ENCODE measurements around the gene ZDHHC20.

Gene ZDHHC20

GRCh38 chr13:21324803-21325202 lies 134.3 kb downstream of the ZDHHC20 start:
- DNase-seq = no peak
- TF ChIP-seq CTCF (IDR thresholded peaks at IDR 0.05; ENCODE audit: low read depth, low read length) = no peak
- no peaks in the 10 kb centered on the region for H3K4me1 ChIP-seq
- H3K4me3 ChIP-seq (ENCODE audit: low read depth, low read length) = no peak overlapping the region
- no peaks in the 10 kb centered on the region for H3K36me3 ChIP-seq
- H3K9me3 ChIP-seq = no peaks in the 10 kb centered on the region
- H3K27me3 ChIP-seq = no peaks in the 10 kb centered on the region

DNA sequence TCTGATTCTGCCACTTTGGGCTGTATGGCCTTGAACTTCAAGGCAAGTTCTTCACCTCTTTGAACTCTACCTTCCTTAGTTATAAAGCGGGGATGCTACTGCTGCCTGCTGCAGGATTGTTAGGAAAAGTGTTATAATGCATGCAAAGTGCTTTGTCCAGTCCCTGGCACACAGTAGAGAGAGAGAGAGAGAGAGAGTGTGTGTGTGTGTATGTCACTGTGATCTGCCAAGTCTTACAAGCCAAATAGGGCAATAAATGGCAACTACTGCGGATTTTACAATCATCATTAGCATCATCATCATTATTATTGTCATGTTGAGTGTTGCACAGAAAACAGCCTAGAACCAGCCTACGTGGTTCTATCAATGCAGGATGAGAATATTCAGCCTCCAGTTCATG lies 136.1 kb downstream of the ZDHHC20 start:
- no peaks in the 10 kb centered on the region for H3K27me3 ChIP-seq
- H3K9me3 ChIP-seq = no peaks in the 10 kb centered on the region
- H3K4me1 ChIP-seq = no peaks in the 10 kb centered on the region
- H3K4me3 ChIP-seq (ENCODE audit: low read depth, low read length) = no peak overlapping the region
- H3K36me3 ChIP-seq = no peaks in the 10 kb centered on the region
- no peak for DNase-seq
- TF ChIP-seq CTCF (IDR thresholded peaks at IDR 0.05; ENCODE audit: low read depth, low read length) = no peak

Data from BE2C (cell line).